GM12878 (cell line): ENCODE data around the gene BAK1. TPM values are rescaled to one million over a fixed set of nuclear protein-coding genes. Genes with fewer than 3 reads are reported as not detected.

Experiments used
- ATAC-seq: fragments of 200-7000 bp; cut with Tn5 transposase; 3 replicates; pipeline ENCODE4 v1.9.1; 2020; ENCODE audit warnings: mild to moderate bottlenecking, moderate library complexity
- BruUV-seq: library from RNA; stranded (reverse); fragments of 400-500 nt; replicated peaks from 2 replicates; lab custom pipeline; 2021; lab: Mats Ljungman, UMichigan
- CTCF ChIA-PET: fragments of 300-600 bp; sonication (Branson Sonifier 250); formaldehyde crosslinking; extraction: SDS; loops from one replicate; lab custom pipeline; 2021; ENCODE audit warnings: inconsistent platforms; lab: Yijun Ruan, JAX
- POLR2A ChIA-PET: fragments of 350-600 bp; formaldehyde crosslinking; extraction: SDS; loops from one replicate; lab custom pipeline; 2021; ENCODE audit warnings: inconsistent platforms; lab: Charles Lee
- RAD21 ChIA-PET: fragments of 300-600 bp; sonication (Branson Sonifier 250); formaldehyde crosslinking; loops from one replicate; lab custom pipeline; 2023; ENCODE audit warnings: antibody characterized with exemption; ENCODE audit not compliant: unreplicated experiment; lab: Charles Lee
- SMC1A ChIA-PET: fragments of 300-600 bp; sonication (Branson Sonifier 250); formaldehyde crosslinking; loops from one replicate; lab custom pipeline; 2023; ENCODE audit not compliant: unreplicated experiment, uncharacterized antibody; lab: Charles Lee
- DNase-seq: peaks from one replicate; pipeline ENCODE4 v3.0.0-alpha.2; 2011; ENCODE audit warnings: low read depth, low spot score
- FAIRE-seq: peaks from 3 replicates; lab custom pipeline; 2011; peaks lifted over from hg19 to GRCh38; lab: Jason Lieb, UNC
- H2AFZ ChIP-seq: 2 replicates; pipeline ENCODE4 v1.6.0; 2011; ENCODE audit warnings: low read depth, low read length, control low read depth; ENCODE audit not compliant: control insufficient read depth
- H3K27ac ChIP-seq: 2 replicates; pipeline ENCODE4 v1.5.1; 2011; ENCODE audit warnings: control low read depth; ENCODE audit not compliant: control insufficient read depth, insufficient read depth
- H3K27me3 ChIP-seq, 2 experiments: replicated peaks in 1 of 2; 2 replicates each; pipeline versions ENCODE4 v1.6.0 to v1.6.1; 2011; ENCODE audit warnings: low read length in 1 of 2; ENCODE audit not compliant: control insufficient read depth in 2 of 2, insufficient read depth in 2 of 2
- H3K36me3 ChIP-seq, 2 experiments: 2 replicates each; pipeline ENCODE4 v1.5.1; 2011; ENCODE audit warnings: low read length in 1 of 2; ENCODE audit not compliant: control insufficient read depth in 2 of 2, insufficient read depth in 2 of 2
- H3K4me1 ChIP-seq: 2 replicates; pipeline ENCODE4 v1.6.1; 2011; ENCODE audit warnings: mild to moderate bottlenecking, low read length, moderate library complexity, mixed read lengths; ENCODE audit not compliant: control insufficient read depth, insufficient read depth
- H3K4me2 ChIP-seq: 2 replicates; pipeline ENCODE4 v1.6.0; 2011; ENCODE audit warnings: control low read depth; ENCODE audit not compliant: control insufficient read depth, insufficient read depth
- H3K4me3 ChIP-seq: fragments of 200-600 bp; sonication (generic); 2 replicates; pipeline ENCODE4 v1.5.1; 2016
- H3K79me2 ChIP-seq: 2 replicates; pipeline ENCODE4 v1.6.0; 2011; ENCODE audit warnings: low read length; ENCODE audit not compliant: control insufficient read depth, insufficient read depth
- H3K9ac ChIP-seq: 2 replicates; pipeline ENCODE4 v1.8.0; 2011; ENCODE audit warnings: low read length, control low read depth, mixed read lengths; ENCODE audit not compliant: control insufficient read depth, insufficient read depth
- H3K9me3 ChIP-seq: replicated peaks from 3 replicates; pipeline ENCODE4 v1.5.1; 2011; ENCODE audit warnings: mild to moderate bottlenecking, low read length; ENCODE audit not compliant: control insufficient read depth, insufficient read depth
- H4K20me1 ChIP-seq: 2 replicates; pipeline ENCODE4 v1.6.0; 2011; ENCODE audit not compliant: control insufficient read depth, insufficient read depth
- BHLHE40 ChIP-seq, 2 experiments: fragments of 450-650 bp in 1 of 2; IDR thresholded peaks; 2 replicates each; pipeline ENCODE4 v1.6.1; 2011 to 2017; ENCODE audit warnings: low read depth in 2 of 2, borderline replicate concordance in 1 of 2, improper control_type of control experiment in 1 of 2, low read length in 1 of 2, mild to moderate bottlenecking in 1 of 2
- CTCF ChIP-seq, 3 experiments: IDR thresholded peaks in 2 of 3; conservative IDR thresholded peaks in 1 of 3; 2 replicates each; pipeline ENCODE4 v1.5.1; 2011; ENCODE audit warnings: low read depth in 3 of 3, low read length in 3 of 3, mild to moderate bottlenecking in 3 of 3, control low read depth in 2 of 3, moderate library complexity in 2 of 3, inconsistent platforms in 1 of 3, mixed read lengths in 1 of 3; ENCODE audit not compliant: control insufficient read depth in 2 of 3, insufficient read depth in 1 of 3; ENCODE audit errors: extremely low read depth in 1 of 3
- ESRRA ChIP-seq: IDR thresholded peaks from 2 replicates; pipeline ENCODE4 v1.6.1; 2012; ENCODE audit warnings: mild to moderate bottlenecking, low read length, improper control_type of control experiment
- ETV6 ChIP-seq, 2 experiments: fragments of 450-650 bp in 1 of 2; IDR thresholded peaks in 1 of 2; conservative IDR thresholded peaks in 1 of 2; 2 replicates each; pipeline ENCODE4 v1.6.1; 2014; ENCODE audit warnings: antibody characterized with exemption in 1 of 2, borderline replicate concordance in 1 of 2, low read depth in 1 of 2, mild to moderate bottlenecking in 1 of 2, moderate library complexity in 1 of 2
- GATAD2B ChIP-seq: fragments of 450-650 bp; conservative IDR thresholded peaks from 2 replicates; pipeline ENCODE4 v1.6.1; 2017; ENCODE audit warnings: low read depth, mild to moderate bottlenecking, moderate library complexity
- IRF3 ChIP-seq: fragments of 450-650 bp; IDR thresholded peaks from 2 replicates; pipeline ENCODE4 v1.6.1; 2014; ENCODE audit warnings: mild to moderate bottlenecking
- IRF4 ChIP-seq: IDR thresholded peaks from 2 replicates; pipeline ENCODE4 v1.6.1; 2011; ENCODE audit warnings: low read depth, low read length
- NR2F1 ChIP-seq: fragments of 450-650 bp; conservative IDR thresholded peaks from 2 replicates; pipeline ENCODE4 v1.6.1; 2017; ENCODE audit warnings: mild to moderate bottlenecking
- PML ChIP-seq: IDR thresholded peaks from 2 replicates; pipeline ENCODE4 v1.6.1; 2012; ENCODE audit warnings: low read length, inconsistent platforms
- RAD51 ChIP-seq: fragments of 450-650 bp; IDR thresholded peaks from 2 replicates; pipeline ENCODE4 v1.6.1; 2016; ENCODE audit warnings: moderate library complexity, mild to moderate bottlenecking, inconsistent platforms
- RCOR1 ChIP-seq: conservative IDR thresholded peaks from 2 replicates; pipeline ENCODE4 v1.6.1; 2012; ENCODE audit warnings: low read depth, low read length, improper control_type of control experiment
- SPI1 ChIP-seq: IDR thresholded peaks from 2 replicates; pipeline ENCODE4 v1.6.1; 2011; ENCODE audit warnings: low read depth, mild to moderate bottlenecking, low read length, moderate library complexity, borderline replicate concordance; ENCODE audit not compliant: insufficient read depth
- SUZ12 ChIP-seq: fragments of 200-600 bp; sonication (generic); IDR thresholded peaks from one replicate; pipeline ENCODE4 v1.6.1; 2018; ENCODE audit warnings: antibody characterized with exemption, mild to moderate bottlenecking; ENCODE audit not compliant: unreplicated experiment
- WGBS: methylation state at CpG from one replicate; pipeline ENCODE4 v1.1.6; 2016; ENCODE audit warnings: low lambda C conversion rate; ENCODE audit not compliant: insufficient replicate concordance, insufficient coverage; ENCODE audit errors: missing lambda C conversion rate; 5-methylcytosine and 5-hydroxymethylcytosine counted together
- in situ Hi-C: fragments of 300-500 bp; cut with MboI; formaldehyde crosslinking; loops from 9 replicates; pipeline ENCODE4 v1.14.3; 2018; ENCODE audit warnings: mixed read lengths
- intact Hi-C: fragments of 100-400 bp; cut with micrococcal nuclease; formaldehyde crosslinking; loops from one replicate; pipeline ENCODE4 v1.14.2; 2022; ENCODE audit not compliant: unreplicated experiment
- polyA plus RNA-seq, 11 experiments: library from polyadenylated mRNA; depleted of rRNA in 4 of 11; unstranded in 6 of 11; stranded (reverse) in 5 of 11; fragments of >200 nt; fragmentation: Nextera tagmentation in 4 of 11; fragmentation: Illumina TruSeq in 1 of 11; extraction: Ambion mirVana in 4 of 11; extraction: Trizol in 1 of 11; gene quantifications; 1 replicate in 1 of 11; 2 replicates in 10 of 11; pipeline versions ENCODE4 v1.2.1 to v1.2.3, GENCODE V29; 2011 to 2016; ENCODE audit warnings: inconsistent platforms in 2 of 11, missing spikeins in 2 of 11, low read depth in 1 of 11
- total RNA-seq, 4 experiments: library from RNA; depleted of rRNA in 3 of 4; stranded (reverse); fragments of >200 nt in 3 of 4; fragmentation: Illumina TruSeq in 1 of 4; extraction: Trizol in 1 of 4; gene quantifications; 2 replicates each; pipeline versions ENCODE4 v1.2.1 to v1.2.3, GENCODE V29; 2013 to 2021
- TF ChIP-seq, protein P1 (sequence below): IDR thresholded peaks from 2 replicates; pipeline ENCODE4 v1.6.1; 2012; ENCODE audit warnings: low read depth, low read length, improper control_type of control experiment
- TF ChIP-seq, protein P2 (sequence below): fragments of 450-650 bp; IDR thresholded peaks from 2 replicates; pipeline ENCODE4 v1.6.1; 2017; ENCODE audit warnings: mild to moderate bottlenecking, moderate library complexity

Gene BAK1
- total and polyA plus RNA-seq, 10 of the 15 experiments (the other 5 are each of a cell fraction or from before 2014, with no cell fraction given): 6.3 to 65.8 (median 29.6) TPM

- Histone ChIP-seq H2AFZ (no peak overlapping the region), H3K79me2 (no peaks in the 10 kb centered on the region), H3K27me3 (no peaks in the 10 kb centered on the region), H3K9me3 (no peaks in the 10 kb centered on the region), H3K27ac (no peak overlapping the region), H4K20me1 (no peaks in the 10 kb centered on the region), H3K36me3 (no peaks in the 10 kb centered on the region), H3K4me2 (no peak overlapping the region), H3K4me1 (peaks cover 40% of the 10 kb centered on the region), H3K4me3 (no peak overlapping the region), H3K9ac (no peak overlapping the region)
- POLR2A ChIA-PET: interaction anchor here (1.1 to 2.0 kb wide), 2 partner anchors 20 to 85 kb away, joined by 4 to 6 read pairs; no protein-coding TSS in a partner anchor
- DNase-seq: no peak
- CTCF ChIA-PET: interaction anchor here (0.7 to 7.6 kb wide), 11 partner anchors 10 to 128 kb away, joined by 3 to 235 read pairs (median 4); partner anchors contain the start of gene UQCC2
- SMC1A ChIA-PET: interaction anchor here (0.8 to 6.9 kb wide), 5 partner anchors 9 to 124 kb away, joined by 3 to 122 read pairs (median 17); partner anchors contain the start of gene UQCC2
- TF ChIP-seq BHLHE40 (IDR thresholded peaks at IDR 0.05; ENCODE audit: borderline replicate concordance in 1 of 2, low read depth in 2 of 2, low read length in 1 of 2) (no peak), RCOR1 (no peak), ETV6 (conservative IDR thresholded peaks at IDR 0.05 in 1 of 2, IDR thresholded peaks at IDR 0.05 in 1 of 2; ENCODE audit: borderline replicate concordance in 1 of 2, low read depth in 1 of 2) (no peak), PML (no peak), RAD51 (no peak), NR2F1 (no peak), CTCF (IDR thresholded peaks at IDR 0.05 in 2 of 3, conservative IDR thresholded peaks at IDR 0.05 in 1 of 3; ENCODE audit: control insufficient read depth in 2 of 3, extremely low read depth in 1 of 3, insufficient read depth in 1 of 3, low read depth in 3 of 3, low read length in 3 of 3) (no peak), IRF3 (no peak), IRF4 (no peak), ESRRA (no peak), GATAD2B (no peak), SPI1 (no peak), SUZ12 (no peak)
- TF ChIP-seq, protein P1, sequence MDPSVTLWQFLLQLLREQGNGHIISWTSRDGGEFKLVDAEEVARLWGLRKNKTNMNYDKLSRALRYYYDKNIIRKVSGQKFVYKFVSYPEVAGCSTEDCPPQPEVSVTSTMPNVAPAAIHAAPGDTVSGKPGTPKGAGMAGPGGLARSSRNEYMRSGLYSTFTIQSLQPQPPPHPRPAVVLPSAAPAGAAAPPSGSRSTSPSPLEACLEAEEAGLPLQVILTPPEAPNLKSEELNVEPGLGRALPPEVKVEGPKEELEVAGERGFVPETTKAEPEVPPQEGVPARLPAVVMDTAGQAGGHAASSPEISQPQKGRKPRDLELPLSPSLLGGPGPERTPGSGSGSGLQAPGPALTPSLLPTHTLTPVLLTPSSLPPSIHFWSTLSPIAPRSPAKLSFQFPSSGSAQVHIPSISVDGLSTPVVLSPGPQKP: no peak
- TF ChIP-seq, protein P2, sequence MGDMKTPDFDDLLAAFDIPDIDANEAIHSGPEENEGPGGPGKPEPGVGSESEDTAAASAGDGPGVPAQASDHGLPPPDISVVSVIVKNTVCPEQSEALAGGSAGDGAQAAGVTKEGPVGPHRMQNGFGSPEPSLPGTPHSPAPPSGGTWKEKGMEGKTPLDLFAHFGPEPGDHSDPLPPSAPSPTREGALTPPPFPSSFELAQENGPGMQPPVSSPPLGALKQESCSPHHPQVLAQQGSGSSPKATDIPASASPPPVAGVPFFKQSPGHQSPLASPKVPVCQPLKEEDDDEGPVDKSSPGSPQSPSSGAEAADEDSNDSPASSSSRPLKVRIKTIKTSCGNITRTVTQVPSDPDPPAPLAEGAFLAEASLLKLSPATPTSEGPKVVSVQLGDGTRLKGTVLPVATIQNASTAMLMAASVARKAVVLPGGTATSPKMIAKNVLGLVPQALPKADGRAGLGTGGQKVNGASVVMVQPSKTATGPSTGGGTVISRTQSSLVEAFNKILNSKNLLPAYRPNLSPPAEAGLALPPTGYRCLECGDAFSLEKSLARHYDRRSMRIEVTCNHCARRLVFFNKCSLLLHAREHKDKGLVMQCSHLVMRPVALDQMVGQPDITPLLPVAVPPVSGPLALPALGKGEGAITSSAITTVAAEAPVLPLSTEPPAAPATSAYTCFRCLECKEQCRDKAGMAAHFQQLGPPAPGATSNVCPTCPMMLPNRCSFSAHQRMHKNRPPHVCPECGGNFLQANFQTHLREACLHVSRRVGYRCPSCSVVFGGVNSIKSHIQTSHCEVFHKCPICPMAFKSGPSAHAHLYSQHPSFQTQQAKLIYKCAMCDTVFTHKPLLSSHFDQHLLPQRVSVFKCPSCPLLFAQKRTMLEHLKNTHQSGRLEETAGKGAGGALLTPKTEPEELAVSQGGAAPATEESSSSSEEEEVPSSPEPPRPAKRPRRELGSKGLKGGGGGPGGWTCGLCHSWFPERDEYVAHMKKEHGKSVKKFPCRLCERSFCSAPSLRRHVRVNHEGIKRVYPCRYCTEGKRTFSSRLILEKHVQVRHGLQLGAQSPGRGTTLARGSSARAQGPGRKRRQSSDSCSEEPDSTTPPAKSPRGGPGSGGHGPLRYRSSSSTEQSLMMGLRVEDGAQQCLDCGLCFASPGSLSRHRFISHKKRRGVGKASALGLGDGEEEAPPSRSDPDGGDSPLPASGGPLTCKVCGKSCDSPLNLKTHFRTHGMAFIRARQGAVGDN: no peak
- 66% methylated on average over 8 of the region's 8 CpGs for WGBS
- intact Hi-C loops (loop anchor here (10.0 kb wide), 1 partner anchor 567 kb away; no protein-coding TSS in a partner anchor), in situ Hi-C loops (loop anchor here (5.0 kb wide), 1 partner anchor 115 kb away; no protein-coding TSS in a partner anchor)
- RAD21 ChIA-PET: interaction anchor here (1.1 to 6.6 kb wide), 7 partner anchors 17 to 182 kb away, joined by 3 to 86 read pairs (median 6); partner anchors contain the start of gene UQCC2
- ATAC-seq: no peak
- FAIRE-seq: no peak
- no TSS peak for BruUV-seq
Measured at GRCh38 chr6:33587529-33587928, 7.5 kb upstream of the BAK1 start.
